Subcutaneous adipose tissue (tissue), 4 donors: ENCODE measurements around the gene NSF. TPM values are rescaled to one million over a fixed set of nuclear protein-coding genes. Genes with fewer than 3 reads are reported as not detected.

Source experiments
- CTCF ChIP-seq: fragments of 450-650 bp; IDR thresholded peaks from one replicate; pipeline ENCODE4 v1.5.1; 2016; ENCODE audit warnings: low read depth, mild to moderate bottlenecking, control low read depth, antibody characterized with exemption, moderate library complexity
- total RNA-seq, 4 donors: library from RNA; depleted of rRNA; stranded (reverse); fragments of >200 nt; gene quantifications; one replicate each; pipeline ENCODE4 v1.1.0, GENCODE V29; 2016

NSF gene
- total RNA-seq, 4 donors from 2014 or later, result 15.1 to 26.3 (median 19.3) TPM

- TF ChIP-seq CTCF, result no peak
These were observed 154.9 kb downstream of the NSF start for GRCh38 chr17:46745376-46745775.

- no peak for TF ChIP-seq CTCF
These were observed 161.0 kb downstream of the NSF start for GRCh38 chr17:46751425-46751824.

- no peak for TF ChIP-seq CTCF
These were observed 163.3 kb downstream of the NSF start for GRCh38 chr17:46753776-46754175.

GRCh38 chr17:46756081-46756735 is 165.7 kb downstream of the NSF start:
- no peak for TF ChIP-seq CTCF

GRCh38 chr17:46756861-46757260 is 166.4 kb downstream of the NSF start:
- no peak for TF ChIP-seq CTCF

GRCh38 chr17:46758614-46759013 is 168.1 kb downstream of the NSF start:
- no peak for TF ChIP-seq CTCF

GRCh38 chr17:46759141-46759540 is 168.7 kb downstream of the NSF start:
- TF ChIP-seq CTCF, result no peak
